ENCODE data around the gene SLC43A1.

SLC43A1 gene

GRCh38 chr11:57499983-57500461 is 15.5 kb downstream of the SLC43A1 start:
- Histone ChIP-seq H3K9me3 (ENCODE audit: control insufficient read depth, low read length) (no peaks in the 10 kb centered on the region), H3K27me3 (replicated peaks; ENCODE audit: control insufficient read depth, insufficient read depth, low read length, poor library complexity, severe bottlenecking) (no peaks in the 10 kb centered on the region), H3K4me1 (ENCODE audit: control insufficient read depth, insufficient read depth, low read length, poor library complexity, severe bottlenecking) (no peaks in the 10 kb centered on the region), H3K27ac (ENCODE audit: insufficient read depth, low read length, poor library complexity, severe bottlenecking) (no peak overlapping the region), H3K4me3 (ENCODE audit: insufficient read depth, low read depth, low read length, poor library complexity, severe bottlenecking) (no peak overlapping the region), H3K36me3 (ENCODE audit: control insufficient read depth, insufficient read depth, low read length) (no peaks in the 10 kb centered on the region)
- no peak for DNase-seq

GRCh38 chr11:57499413-57499982 is 16.0 kb downstream of the SLC43A1 start:
- no peak for DNase-seq
- no peaks in the 10 kb centered on the region for H3K27me3 ChIP-seq (replicated peaks; ENCODE audit: control insufficient read depth, insufficient read depth, low read length, poor library complexity, severe bottlenecking)

GRCh38 chr11:57498540-57498939 is 17.0 kb downstream of the SLC43A1 start:
- H3K4me1 ChIP-seq (ENCODE audit: control insufficient read depth, insufficient read depth, low read length, poor library complexity, severe bottlenecking): no peaks in the 10 kb centered on the region
- no peaks in the 10 kb centered on the region for H3K9me3 ChIP-seq (ENCODE audit: control insufficient read depth, low read length)
- DNase-seq: no peak
- H3K27ac ChIP-seq (ENCODE audit: insufficient read depth, low read length, poor library complexity, severe bottlenecking): no peak overlapping the region
- no peaks in the 10 kb centered on the region for H3K36me3 ChIP-seq (ENCODE audit: control insufficient read depth, insufficient read depth, low read length)
- no peaks in the 10 kb centered on the region for H3K27me3 ChIP-seq (replicated peaks; ENCODE audit: control insufficient read depth, insufficient read depth, low read length, poor library complexity, severe bottlenecking)
- H3K4me3 ChIP-seq (ENCODE audit: insufficient read depth, low read depth, low read length, poor library complexity, severe bottlenecking): no peak overlapping the region

More at GRCh38 chr11:57499413-57499982, 16.0 kb downstream of the SLC43A1 start:
- Histone ChIP-seq H3K9me3 (ENCODE audit: control insufficient read depth, low read length) (no peaks in the 10 kb centered on the region), H3K4me1 (ENCODE audit: control insufficient read depth, insufficient read depth, low read length, poor library complexity, severe bottlenecking) (no peaks in the 10 kb centered on the region), H3K4me3 (ENCODE audit: insufficient read depth, low read depth, low read length, poor library complexity, severe bottlenecking) (no peak overlapping the region), H3K27ac (ENCODE audit: insufficient read depth, low read length, poor library complexity, severe bottlenecking) (no peak overlapping the region), H3K36me3 (ENCODE audit: control insufficient read depth, insufficient read depth, low read length) (no peaks in the 10 kb centered on the region)

- no peaks in the 10 kb centered on the region for H3K36me3 ChIP-seq (ENCODE audit: control insufficient read depth, insufficient read depth, low read length)
Observed at GRCh38 chr11:57497303-57498247, 17.9 kb downstream of the SLC43A1 start.

GRCh38 chr11:57496109-57496820 is 19.2 kb downstream of the SLC43A1 start:
- no peak for DNase-seq
- H3K36me3 ChIP-seq (ENCODE audit: control insufficient read depth, insufficient read depth, low read length): no peaks in the 10 kb centered on the region
- H3K4me3 ChIP-seq (ENCODE audit: insufficient read depth, low read depth, low read length, poor library complexity, severe bottlenecking): no peak overlapping the region
- no peaks in the 10 kb centered on the region for H3K9me3 ChIP-seq (ENCODE audit: control insufficient read depth, low read length)
- H3K4me1 ChIP-seq (ENCODE audit: control insufficient read depth, insufficient read depth, low read length, poor library complexity, severe bottlenecking): no peaks in the 10 kb centered on the region
- H3K27me3 ChIP-seq (replicated peaks; ENCODE audit: control insufficient read depth, insufficient read depth, low read length, poor library complexity, severe bottlenecking): no peaks in the 10 kb centered on the region
- no peak overlapping the region for H3K27ac ChIP-seq (ENCODE audit: insufficient read depth, low read length, poor library complexity, severe bottlenecking)

More at GRCh38 chr11:57497303-57498247, 17.9 kb downstream of the SLC43A1 start:
- Histone ChIP-seq H3K27ac (ENCODE audit: insufficient read depth, low read length, poor library complexity, severe bottlenecking) (no peak overlapping the region), H3K4me3 (ENCODE audit: insufficient read depth, low read depth, low read length, poor library complexity, severe bottlenecking) (no peak overlapping the region), H3K9me3 (ENCODE audit: control insufficient read depth, low read length) (no peaks in the 10 kb centered on the region), H3K27me3 (replicated peaks; ENCODE audit: control insufficient read depth, insufficient read depth, low read length, poor library complexity, severe bottlenecking) (no peaks in the 10 kb centered on the region), H3K4me1 (ENCODE audit: control insufficient read depth, insufficient read depth, low read length, poor library complexity, severe bottlenecking) (no peaks in the 10 kb centered on the region)
- DNase-seq: no peak

- peak; percentile 51 to 59 (median 52) for DNase-seq
- Histone ChIP-seq H3K27me3 (replicated peaks; ENCODE audit: control insufficient read depth, insufficient read depth, low read length, poor library complexity, severe bottlenecking) (no peaks in the 10 kb centered on the region), H3K36me3 (ENCODE audit: control insufficient read depth, insufficient read depth, low read length) (peaks cover under 1% of the 10 kb centered on the region), H3K27ac (ENCODE audit: insufficient read depth, low read length, poor library complexity, severe bottlenecking) (no peak overlapping the region), H3K9me3 (ENCODE audit: control insufficient read depth, low read length) (no peaks in the 10 kb centered on the region), H3K4me1 (ENCODE audit: control insufficient read depth, insufficient read depth, low read length, poor library complexity, severe bottlenecking) (no peaks in the 10 kb centered on the region), H3K4me3 (ENCODE audit: insufficient read depth, low read depth, low read length, poor library complexity, severe bottlenecking) (no peak overlapping the region)
Observed at GRCh38 chr11:57493507-57494503, 21.7 kb downstream of the SLC43A1 start.

- no peaks in the 10 kb centered on the region for H3K27me3 ChIP-seq (replicated peaks; ENCODE audit: control insufficient read depth, insufficient read depth, low read length, poor library complexity, severe bottlenecking)
- H3K4me3 ChIP-seq (ENCODE audit: insufficient read depth, low read depth, low read length, poor library complexity, severe bottlenecking): no peak overlapping the region
- no peaks in the 10 kb centered on the region for H3K9me3 ChIP-seq (ENCODE audit: control insufficient read depth, low read length)
- H3K4me1 ChIP-seq (ENCODE audit: control insufficient read depth, insufficient read depth, low read length, poor library complexity, severe bottlenecking): no peaks in the 10 kb centered on the region
- H3K36me3 ChIP-seq (ENCODE audit: control insufficient read depth, insufficient read depth, low read length): peaks cover 12% of the 10 kb centered on the region
- H3K27ac ChIP-seq (ENCODE audit: insufficient read depth, low read length, poor library complexity, severe bottlenecking): no peak overlapping the region
- peak in 1 of 3 donors; percentile 28 for DNase-seq
Observed at GRCh38 chr11:57491371-57492061, 24.0 kb downstream of the SLC43A1 start.

- DNase-seq: no peak
- H3K9me3 ChIP-seq (ENCODE audit: control insufficient read depth, low read length): no peaks in the 10 kb centered on the region
- no peak overlapping the region for H3K4me3 ChIP-seq (ENCODE audit: insufficient read depth, low read depth, low read length, poor library complexity, severe bottlenecking)
- no peak overlapping the region for H3K27ac ChIP-seq (ENCODE audit: insufficient read depth, low read length, poor library complexity, severe bottlenecking)
- no peaks in the 10 kb centered on the region for H3K27me3 ChIP-seq (replicated peaks; ENCODE audit: control insufficient read depth, insufficient read depth, low read length, poor library complexity, severe bottlenecking)
- peaks cover 12% of the 10 kb centered on the region for H3K36me3 ChIP-seq (ENCODE audit: control insufficient read depth, insufficient read depth, low read length)
- H3K4me1 ChIP-seq (ENCODE audit: control insufficient read depth, insufficient read depth, low read length, poor library complexity, severe bottlenecking): no peaks in the 10 kb centered on the region
Observed at GRCh38 chr11:57490456-57491248, 24.9 kb downstream of the SLC43A1 start.
